Measurements from ENCODE around the gene MAP3K15. TPM values are rescaled to one million over a fixed set of nuclear protein-coding genes. Genes with fewer than 3 reads are reported as not detected.

Gene MAP3K15
- total and polyA plus RNA-seq, 10 of the 15 experiments (the other 5 are each of a cell fraction or from before 2014, with no cell fraction given), result 0.03 to 0.16 TPM; not detected in 8

DNA sequence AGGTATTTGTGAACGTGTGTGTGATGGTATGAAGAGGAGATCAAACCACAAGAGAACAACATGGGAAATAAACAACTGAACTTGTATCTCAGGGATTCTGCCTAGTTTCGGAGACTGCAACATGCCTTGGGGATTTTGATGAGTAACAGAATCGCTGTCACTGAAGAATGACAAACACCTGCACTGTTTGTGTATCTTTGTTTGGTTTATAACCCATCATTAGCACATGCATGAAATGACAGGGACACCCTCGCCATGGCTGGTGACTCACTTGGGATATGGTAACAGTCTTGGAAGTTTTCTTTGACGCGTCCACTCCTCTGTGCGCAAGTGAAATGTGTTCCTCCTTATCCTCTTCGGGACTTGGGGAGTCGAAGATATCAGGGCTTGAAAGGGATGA is 30.3 kb upstream of the MAP3K15 start:
- FAIRE-seq, result no peak
- H3K27me3 ChIP-seq (replicated peaks in 1 of 2; ENCODE audit: control insufficient read depth in 2 of 2, insufficient read depth in 2 of 2, low read length in 1 of 2), result no peaks in the 10 kb centered on the region
- H3K4me2 ChIP-seq (ENCODE audit: control insufficient read depth, insufficient read depth), result no peak overlapping the region
- no peak for DNase-seq (ENCODE audit: low read depth, low spot score)
- H4K20me1 ChIP-seq (ENCODE audit: control insufficient read depth, insufficient read depth), result no peaks in the 10 kb centered on the region
- no peak overlapping the region for H3K9ac ChIP-seq (ENCODE audit: control insufficient read depth, insufficient read depth, low read length)
- H3K9me3 ChIP-seq (replicated peaks; ENCODE audit: control insufficient read depth, insufficient read depth, low read length), result no peaks in the 10 kb centered on the region
- no peak overlapping the region for H3K4me3 ChIP-seq
- H3K36me3 ChIP-seq (ENCODE audit: control insufficient read depth in 2 of 2, insufficient read depth in 2 of 2, low read length in 1 of 2), result peaks cover 6 to 16% of the 10 kb centered on the region in 2 experiments
- BruUV-seq (replicated peaks), result no TSS peak
- WGBS (ENCODE audit: insufficient coverage, insufficient replicate concordance, low lambda C conversion rate, missing lambda C conversion rate), result 83% methylated on average over 9 of the region's 9 CpGs
- ChIA-PET SMC1A (ENCODE audit: uncharacterized antibody, unreplicated experiment) (interaction anchor here (1.7 to 1.9 kb wide), 2 partner anchors 11 to 23 kb away, joined by 3 to 8 read pairs; no protein-coding TSS in a partner anchor), RAD21 (ENCODE audit: unreplicated experiment) (interaction anchor here (1.9 kb wide), 1 partner anchor 9 kb away, joined by 4 read pairs; no protein-coding TSS in a partner anchor), CTCF (interaction anchor here (1.0 to 1.6 kb wide), 3 partner anchors 10 to 30 kb away, joined by 3 to 4 read pairs (median 4); no protein-coding TSS in a partner anchor), POLR2A (no interaction called here)
- ATAC-seq, result no peak
- H3K79me2 ChIP-seq (ENCODE audit: control insufficient read depth, insufficient read depth, low read length), result no peaks in the 10 kb centered on the region
- H3K4me1 ChIP-seq (ENCODE audit: control insufficient read depth, insufficient read depth, low read length), result no peaks in the 10 kb centered on the region
- no peak for TF ChIP-seq ZNF207 (IDR thresholded peaks at IDR 0.05; ENCODE audit: borderline replicate concordance)
- H2AFZ ChIP-seq (ENCODE audit: control insufficient read depth, low read depth, low read length), result no peak overlapping the region
- no peak overlapping the region for H3K27ac ChIP-seq (ENCODE audit: control insufficient read depth, insufficient read depth)
- intact Hi-C loops (cut with micrococcal nuclease; ENCODE audit: unreplicated experiment), result no loop called here
- in situ Hi-C loops (cut with MboI), result no loop called here

GRCh38 chrX:19544693-19545305 is 29.5 kb upstream of the MAP3K15 start:
- peak; percentile 87 for ATAC-seq
- peak; percentile 98 for FAIRE-seq
- TF ChIP-seq BRCA1 (IDR thresholded peaks at IDR 0.05; ENCODE audit: low read depth, low read length), result no peak
- no peak for TF ChIP-seq SMAD1 (IDR thresholded peaks at IDR 0.05; ENCODE audit: low read depth, partially characterized antibody)
- TF ChIP-seq RUNX3 (IDR thresholded peaks at IDR 0.05; ENCODE audit: low read length), result peak; percentile 49; the same call in 1 of the 2 replicates
- no peak for TF ChIP-seq ZBED1 (IDR thresholded peaks at IDR 0.05; ENCODE audit: borderline replicate concordance)
- TF ChIP-seq RCOR1 (conservative IDR thresholded peaks at IDR 0.05; ENCODE audit: low read depth, low read length), result no peak
- TF ChIP-seq BHLHE40 (IDR thresholded peaks at IDR 0.05; ENCODE audit: borderline replicate concordance in 1 of 2, low read depth in 2 of 2, low read length in 1 of 2), result no peak
- no peak for TF ChIP-seq SREBF1 (IDR thresholded peaks at IDR 0.05; ENCODE audit: low read length)
- TF ChIP-seq RAD21 (IDR thresholded peaks at IDR 0.05; ENCODE audit: insufficient read depth, low read depth, low read length), result peak; percentile 76
- no peak for TF ChIP-seq FOS (IDR thresholded peaks at IDR 0.05; ENCODE audit: borderline replicate concordance, extremely low read depth, insufficient read length)
- TF ChIP-seq, protein P1, sequence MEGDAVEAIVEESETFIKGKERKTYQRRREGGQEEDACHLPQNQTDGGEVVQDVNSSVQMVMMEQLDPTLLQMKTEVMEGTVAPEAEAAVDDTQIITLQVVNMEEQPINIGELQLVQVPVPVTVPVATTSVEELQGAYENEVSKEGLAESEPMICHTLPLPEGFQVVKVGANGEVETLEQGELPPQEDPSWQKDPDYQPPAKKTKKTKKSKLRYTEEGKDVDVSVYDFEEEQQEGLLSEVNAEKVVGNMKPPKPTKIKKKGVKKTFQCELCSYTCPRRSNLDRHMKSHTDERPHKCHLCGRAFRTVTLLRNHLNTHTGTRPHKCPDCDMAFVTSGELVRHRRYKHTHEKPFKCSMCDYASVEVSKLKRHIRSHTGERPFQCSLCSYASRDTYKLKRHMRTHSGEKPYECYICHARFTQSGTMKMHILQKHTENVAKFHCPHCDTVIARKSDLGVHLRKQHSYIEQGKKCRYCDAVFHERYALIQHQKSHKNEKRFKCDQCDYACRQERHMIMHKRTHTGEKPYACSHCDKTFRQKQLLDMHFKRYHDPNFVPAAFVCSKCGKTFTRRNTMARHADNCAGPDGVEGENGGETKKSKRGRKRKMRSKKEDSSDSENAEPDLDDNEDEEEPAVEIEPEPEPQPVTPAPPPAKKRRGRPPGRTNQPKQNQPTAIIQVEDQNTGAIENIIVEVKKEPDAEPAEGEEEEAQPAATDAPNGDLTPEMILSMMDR (IDR thresholded peaks at IDR 0.05 in 2 of 3, conservative IDR thresholded peaks at IDR 0.05 in 1 of 3; ENCODE audit: control insufficient read depth in 2 of 3, extremely low read depth in 1 of 3, insufficient read depth in 1 of 3, low read depth in 3 of 3, low read length in 3 of 3), result peak; percentile 75 to 77 (median 76)
- no peak for TF ChIP-seq ASH2L (IDR thresholded peaks at IDR 0.05; ENCODE audit: borderline replicate concordance, low read depth)
- TF ChIP-seq SMC3 (IDR thresholded peaks at IDR 0.05; ENCODE audit: borderline replicate concordance, low read length), result peak; percentile 35; the same call in 1 of the 2 replicates

More at GRCh38 chrX:19544693-19545305, 29.5 kb upstream of the MAP3K15 start:
- 31% methylated on average over 8 of the region's 8 CpGs for WGBS (ENCODE audit: insufficient coverage, insufficient replicate concordance, low lambda C conversion rate, missing lambda C conversion rate)
- no peaks in the 10 kb centered on the region for H3K9me3 ChIP-seq (replicated peaks; ENCODE audit: control insufficient read depth, insufficient read depth, low read length)
- no peak overlapping the region for H3K4me3 ChIP-seq
- H3K27me3 ChIP-seq (replicated peaks in 1 of 2; ENCODE audit: control insufficient read depth in 2 of 2, insufficient read depth in 2 of 2, low read length in 1 of 2), result no peaks in the 10 kb centered on the region
- ChIA-PET CTCF (interaction anchor here (1.0 to 1.6 kb wide), 3 partner anchors 9 to 31 kb away, joined by 3 to 4 read pairs (median 4); no protein-coding TSS in a partner anchor), RAD21 (ENCODE audit: unreplicated experiment) (interaction anchor here (1.9 kb wide), 1 partner anchor 10 kb away, joined by 4 read pairs; no protein-coding TSS in a partner anchor), POLR2A (no interaction called here), SMC1A (ENCODE audit: uncharacterized antibody, unreplicated experiment) (interaction anchor here (1.7 kb wide), 1 partner anchor 22 kb away, joined by 3 read pairs; no protein-coding TSS in a partner anchor)
- H4K20me1 ChIP-seq (ENCODE audit: control insufficient read depth, insufficient read depth), result no peaks in the 10 kb centered on the region
- H3K79me2 ChIP-seq (ENCODE audit: control insufficient read depth, insufficient read depth, low read length), result no peaks in the 10 kb centered on the region
- H3K4me2 ChIP-seq (ENCODE audit: control insufficient read depth, insufficient read depth), result no peak overlapping the region
- H3K9ac ChIP-seq (ENCODE audit: control insufficient read depth, insufficient read depth, low read length), result no peak overlapping the region
- no TSS peak for BruUV-seq (replicated peaks)
- peaks cover 5 to 14% of the 10 kb centered on the region in 2 experiments; a peak in 3 of 4 replicates for H3K36me3 ChIP-seq (ENCODE audit: control insufficient read depth in 2 of 2, insufficient read depth in 2 of 2, low read length in 1 of 2)
- H3K27ac ChIP-seq (ENCODE audit: control insufficient read depth, insufficient read depth), result no peak overlapping the region
- no peaks in the 10 kb centered on the region for H3K4me1 ChIP-seq (ENCODE audit: control insufficient read depth, insufficient read depth, low read length)
- no peak overlapping the region for H2AFZ ChIP-seq (ENCODE audit: control insufficient read depth, low read depth, low read length)
- intact Hi-C loops (cut with micrococcal nuclease; ENCODE audit: unreplicated experiment), result loop anchor here (5.0 kb wide), 1 partner anchor 523 kb away; no protein-coding TSS in a partner anchor
- no peak for DNase-seq (ENCODE audit: low read depth, low spot score)
- in situ Hi-C loops (cut with MboI), result no loop called here
